GM21825 (cell line): ENCODE results near the gene PAM16.

Experiments
- ATAC-seq: cut with Tn5 transposase; IDR thresholded peaks from one replicate; pipeline ENCODE4 v1.9.1; 2021; ENCODE audit warnings: mild to moderate bottlenecking, moderate library complexity; ENCODE audit not compliant: unreplicated experiment

The PAM16 gene

GRCh38 chr16:4372001-4372577 is 21.0 kb upstream of the PAM16 start:
- no peak for ATAC-seq

GRCh38 chr16:4371357-4372000 is 20.4 kb upstream of the PAM16 start, which contains the start of gene VASN:
TSS of gene VASN (plus strand) at chr16:4371848. CDS start at chr16:4380878, 9,030 bp downstream.
- ATAC-seq = peak; percentile 61

GRCh38 chr16:4370570-4371356 is 19.6 kb upstream of the PAM16 start:
- ATAC-seq = no peak

GRCh38 chr16:4370151-4370550 is 19.0 kb upstream of the PAM16 start:
- no peak for ATAC-seq

GRCh38 chr16:4369007-4369733 is 18.0 kb upstream of the PAM16 start:
- no peak for ATAC-seq

- ATAC-seq = no peak
These were observed 16.3 kb upstream of the PAM16 start for GRCh38 chr16:4367393-4367856.

- ATAC-seq = no peak
These were observed 14.9 kb upstream of the PAM16 start for GRCh38 chr16:4366016-4366415.

- no peak for ATAC-seq
These were observed 14.5 kb upstream of the PAM16 start for GRCh38 chr16:4365615-4366014.

GRCh38 chr16:4365014-4365406 is 13.9 kb upstream of the PAM16 start:
- no peak for ATAC-seq

GRCh38 chr16:4364196-4365013 is 13.3 kb upstream of the PAM16 start:
- ATAC-seq = no peak

GRCh38 chr16:4362476-4363135 is 11.5 kb upstream of the PAM16 start:
- ATAC-seq = no peak

- no peak for ATAC-seq
These were observed 10.8 kb upstream of the PAM16 start for GRCh38 chr16:4361944-4362311.

- ATAC-seq = no peak
These were observed 10.2 kb upstream of the PAM16 start for GRCh38 chr16:4361033-4361943.

- no peak for ATAC-seq
These were observed 9.5 kb upstream of the PAM16 start for GRCh38 chr16:4360538-4361021.

- ATAC-seq = no peak
These were observed 8.8 kb upstream of the PAM16 start for GRCh38 chr16:4359914-4360313.

GRCh38 chr16:4358831-4359561 is 7.9 kb upstream of the PAM16 start:
- no peak for ATAC-seq

GRCh38 chr16:4358236-4358635 is 7.1 kb upstream of the PAM16 start:
- ATAC-seq = no peak

GRCh38 chr16:4356820-4357219 is 5.7 kb upstream of the PAM16 start:
- no peak for ATAC-seq
